ENCODE data around the gene HCN2. TPM values are rescaled to one million over a fixed set of nuclear protein-coding genes. Genes with fewer than 3 reads are reported as not detected.
"Not testable (repeated sequence)": the region's sequence is repeated elsewhere in the genome, so short reads cannot be mapped to it uniquely, and the experiment has no call there.

HCN2 gene
- total RNA-seq, 1 experiment from 2014 or later: 1.2 TPM

- in situ Hi-C loops (cut with HindIII; ENCODE audit: low pct_unique_long_range_greater_than_20kb, low sequenced_read_pairs): no loop called here
Observed at GRCh38 chr19:594265-594870, 4.7 kb downstream of the HCN2 start.

GRCh38 chr19:595326-596262, 5.9 kb downstream of the HCN2 start:
- no peak for DNase-seq (ENCODE audit: low read depth, low spot score)
- in situ Hi-C loops (cut with HindIII; ENCODE audit: low pct_unique_long_range_greater_than_20kb, low sequenced_read_pairs): no loop called here

More at GRCh38 chr19:594265-594870, 4.7 kb downstream of the HCN2 start:
- no peak for DNase-seq (ENCODE audit: low read depth, low spot score)

- in situ Hi-C loops (cut with HindIII; ENCODE audit: low pct_unique_long_range_greater_than_20kb, low sequenced_read_pairs): no loop called here
Observed at GRCh38 chr19:596263-596655, 6.6 kb downstream of the HCN2 start.

GRCh38 chr19:597406-598315, 8.0 kb downstream of the HCN2 start:
- in situ Hi-C loops (cut with HindIII; ENCODE audit: low pct_unique_long_range_greater_than_20kb, low sequenced_read_pairs): no loop called here
- no peak for DNase-seq (ENCODE audit: low read depth, low spot score)

More at GRCh38 chr19:596263-596655, 6.6 kb downstream of the HCN2 start:
- no peak for DNase-seq (ENCODE audit: low read depth, low spot score)

GRCh38 chr19:601310-601709, 11.6 kb downstream of the HCN2 start:
- in situ Hi-C loops (cut with HindIII; ENCODE audit: low pct_unique_long_range_greater_than_20kb, low sequenced_read_pairs): no loop called here
- no peak for DNase-seq (ENCODE audit: low read depth, low spot score)

GRCh38 chr19:601790-602189, 12.1 kb downstream of the HCN2 start:
- in situ Hi-C loops (cut with HindIII; ENCODE audit: low pct_unique_long_range_greater_than_20kb, low sequenced_read_pairs): no loop called here
- DNase-seq (ENCODE audit: low read depth, low spot score): no peak

GRCh38 chr19:602391-603301, 13.0 kb downstream of the HCN2 start:
- in situ Hi-C loops (cut with HindIII; ENCODE audit: low pct_unique_long_range_greater_than_20kb, low sequenced_read_pairs): no loop called here
- DNase-seq (ENCODE audit: low read depth, low spot score): no peak

- in situ Hi-C loops (cut with HindIII; ENCODE audit: low pct_unique_long_range_greater_than_20kb, low sequenced_read_pairs); DNase-seq (ENCODE audit: low read depth, low spot score): not testable (repeated sequence)
Observed at GRCh38 chr19:603302-603639, 13.6 kb downstream of the HCN2 start.

GRCh38 chr19:603779-604178, 14.1 kb downstream of the HCN2 start:
- in situ Hi-C loops (cut with HindIII; ENCODE audit: low pct_unique_long_range_greater_than_20kb, low sequenced_read_pairs); DNase-seq (ENCODE audit: low read depth, low spot score): not testable (repeated sequence)

- in situ Hi-C loops (cut with HindIII; ENCODE audit: low pct_unique_long_range_greater_than_20kb, low sequenced_read_pairs): no loop called here
- peak; percentile 29 for DNase-seq (ENCODE audit: low read depth, low spot score)
Observed at GRCh38 chr19:604355-604754, 14.7 kb downstream of the HCN2 start.

GRCh38 chr19:605061-605971, 15.6 kb downstream of the HCN2 start:
- DNase-seq (ENCODE audit: low read depth, low spot score); in situ Hi-C loops (cut with HindIII; ENCODE audit: low pct_unique_long_range_greater_than_20kb, low sequenced_read_pairs): not testable (repeated sequence)

- DNase-seq (ENCODE audit: low read depth, low spot score): no peak
Observed at GRCh38 chr19:607301-608154, 17.8 kb downstream of the HCN2 start.

GRCh38 chr19:608155-609003, 18.7 kb downstream of the HCN2 start:
- in situ Hi-C loops (cut with HindIII; ENCODE audit: low pct_unique_long_range_greater_than_20kb, low sequenced_read_pairs): no loop called here
- DNase-seq (ENCODE audit: low read depth, low spot score): no peak

More at GRCh38 chr19:607301-608154, 17.8 kb downstream of the HCN2 start:
- in situ Hi-C loops (cut with HindIII; ENCODE audit: low pct_unique_long_range_greater_than_20kb, low sequenced_read_pairs): no loop called here

GRCh38 chr19:609004-609346, 19.3 kb downstream of the HCN2 start:
- peak; percentile 59 for DNase-seq (ENCODE audit: low read depth, low spot score)
- in situ Hi-C loops (cut with HindIII; ENCODE audit: low pct_unique_long_range_greater_than_20kb, low sequenced_read_pairs): no loop called here
